Hepatocyte (in vitro differentiated cells): ENCODE data around the gene SLC22A6.

Experiments
- EZH2 ChIP-seq: fragments of 200-600 bp; sonication (generic); IDR thresholded peaks from 2 replicates; pipeline ENCODE4 v1.6.1; 2016; ENCODE audit warnings: antibody characterized with exemption, mild to moderate bottlenecking, borderline replicate concordance
- EZH2phosphoT487 ChIP-seq: fragments of 200-600 bp; sonication (generic); IDR thresholded peaks from one replicate; pipeline ENCODE4 v1.6.1; 2018; ENCODE audit warnings: antibody characterized with exemption, mild to moderate bottlenecking, low read depth, moderate library complexity; ENCODE audit not compliant: unreplicated experiment, severe bottlenecking

DNA sequence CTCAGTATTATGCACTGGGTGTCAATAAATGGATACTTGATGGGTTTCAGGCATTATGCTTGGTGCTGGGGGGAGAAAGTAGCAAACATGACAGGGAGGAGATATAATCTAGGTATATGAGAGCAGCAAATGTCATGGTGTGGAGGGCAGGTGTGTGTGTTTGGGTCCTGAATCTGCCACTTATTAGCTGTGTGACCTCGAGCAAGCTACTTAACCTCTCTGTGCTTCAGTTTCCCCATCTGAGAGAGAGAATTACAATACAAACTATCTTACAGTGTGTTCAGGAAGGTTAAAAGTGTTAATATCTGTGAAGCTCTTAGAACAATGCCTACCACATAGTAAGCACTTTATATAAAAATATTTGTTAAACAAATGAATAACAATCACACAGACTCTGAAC, 28.1 kb upstream of the SLC22A6 start:
- TF ChIP-seq EZH2 (no peak), EZH2phosphoT487 (no peak)
